BLaER1 (cell line): ENCODE measurements around the gene EXOSC3.
A peak's percentile ranks its signal among the peaks of the same experiment; 100 is the strongest.
"Not testable (repeated sequence)": the region's sequence is repeated elsewhere in the genome, so short reads cannot be mapped to it uniquely, and the experiment has no call there.

ENCODE experiments used
- H3K27ac ChIP-seq: shearing (Covaris generic); formaldehyde crosslinking; 2 replicates; pipeline ENCODE4 v1.8.1; 2022
- H3K27me3 ChIP-seq: shearing (Covaris generic); formaldehyde crosslinking; 2 replicates; pipeline ENCODE4 v1.8.1; 2022
- H3K36me3 ChIP-seq: shearing (Covaris generic); formaldehyde crosslinking; 2 replicates; pipeline ENCODE4 v1.8.1; 2022
- H3K4me1 ChIP-seq: shearing (Covaris generic); formaldehyde crosslinking; 2 replicates; pipeline ENCODE4 v1.8.1; 2022
- H3K4me2 ChIP-seq: shearing (Covaris generic); formaldehyde crosslinking; 2 replicates; pipeline ENCODE4 v1.8.1; 2022
- H3K4me3 ChIP-seq: shearing (Covaris generic); formaldehyde crosslinking; 2 replicates; pipeline ENCODE4 v1.8.1; 2022
- H3K9ac ChIP-seq: shearing (Covaris generic); formaldehyde crosslinking; 2 replicates; pipeline ENCODE4 v1.8.1; 2022
- H3K9me3 ChIP-seq: shearing (Covaris generic); formaldehyde crosslinking; 2 replicates; pipeline ENCODE4 v1.8.1; 2022
- H4K20me1 ChIP-seq: shearing (Covaris generic); formaldehyde crosslinking; 2 replicates; pipeline ENCODE4 v1.8.1; 2022
- Cebpa-rat ChIP-seq: shearing (Covaris generic); IDR thresholded peaks from 2 replicates; pipeline ENCODE4 v1.8.1; 2022

Gene EXOSC3

GRCh38 chr9:37784616-37785483 is at the start of gene EXOSC3:
EXOSC3 (minus strand) TSS chr9:37785064; CDS start chr9:37785044, 20 bp downstream.
- TF ChIP-seq Cebpa-rat: no peak
- Histone ChIP-seq H3K4me2 (peak within 1 kb of the TSS; percentile 71), H3K27ac (peak within 1 kb of the TSS; percentile 96), H3K9ac (peak within 1 kb of the TSS; percentile 97), H4K20me1 (peaks cover 40% of the 10 kb centered on the region), H3K36me3 (peaks cover 39% of the 10 kb centered on the region), H3K4me3 (peak within 1 kb of the TSS; percentile 93), H3K9me3 (no peaks in the 10 kb centered on the region), H3K4me1 (peaks cover 32% of the 10 kb centered on the region), H3K27me3 (no peaks in the 10 kb centered on the region)

DNA sequence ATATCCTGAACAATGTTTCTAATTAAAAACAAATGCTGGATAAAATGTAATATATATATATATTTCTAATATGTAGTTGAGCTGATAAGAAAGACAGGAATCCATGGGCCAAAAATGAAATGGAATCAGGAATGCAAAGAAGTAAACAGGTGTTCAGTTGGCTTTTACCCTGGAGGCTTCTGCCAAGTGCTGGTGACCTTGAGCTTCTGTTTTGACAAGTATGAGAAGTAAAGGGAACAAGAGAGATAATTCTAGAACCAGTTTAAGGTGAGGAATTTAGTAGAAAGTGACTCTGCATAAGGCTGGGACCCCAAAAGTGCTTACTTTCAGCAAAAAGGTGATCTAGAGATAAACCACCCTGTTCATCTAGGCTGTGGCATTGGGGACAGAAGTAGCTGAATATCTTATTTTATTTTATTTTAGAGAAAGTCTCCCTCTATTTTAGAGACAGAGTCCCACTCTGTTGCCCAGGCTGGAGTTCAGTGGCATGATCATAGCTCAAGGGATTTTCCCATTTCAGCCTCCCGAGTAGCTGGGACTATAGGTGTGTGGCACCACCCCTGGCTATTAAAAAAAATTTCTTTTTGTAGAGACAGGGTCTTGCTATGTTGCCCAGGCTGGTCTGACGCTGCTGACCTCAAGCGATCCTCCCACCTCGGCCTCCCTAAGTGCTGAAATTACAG is 42.8 kb upstream of the EXOSC3 start:
- TF ChIP-seq Cebpa-rat: no peak
- H3K4me2 ChIP-seq: no peak overlapping the region
- H3K9ac ChIP-seq: no peak overlapping the region
- peaks cover 24% of the 10 kb centered on the region for H4K20me1 ChIP-seq
- H3K9me3 ChIP-seq: no peaks in the 10 kb centered on the region
- H3K36me3 ChIP-seq: peaks cover 82% of the 10 kb centered on the region
- H3K27ac ChIP-seq: no peak overlapping the region
- no peak overlapping the region for H3K4me3 ChIP-seq
- no peaks in the 10 kb centered on the region for H3K27me3 ChIP-seq
- H3K4me1 ChIP-seq: no peaks in the 10 kb centered on the region

- not testable (repeated sequence) for H3K4me2 ChIP-seq, H3K4me3 ChIP-seq, H3K9ac ChIP-seq, H4K20me1 ChIP-seq, H3K4me1 ChIP-seq, H3K27me3 ChIP-seq, H3K27ac ChIP-seq, H3K9me3 ChIP-seq
- H3K36me3 ChIP-seq: peaks cover 83% of the 10 kb centered on the region
Measured at GRCh38 chr9:37825174-37825573, 40.3 kb upstream of the EXOSC3 start.

- H3K4me2 ChIP-seq: no peak overlapping the region
- H3K27me3 ChIP-seq: no peaks in the 10 kb centered on the region
- no peak for TF ChIP-seq Cebpa-rat
- no peaks in the 10 kb centered on the region for H3K4me1 ChIP-seq
- H3K36me3 ChIP-seq: peaks cover 50% of the 10 kb centered on the region
- H3K9me3 ChIP-seq: no peaks in the 10 kb centered on the region
- no peak overlapping the region for H3K9ac ChIP-seq
- peaks cover 50% of the 10 kb centered on the region for H4K20me1 ChIP-seq
- H3K27ac ChIP-seq: no peak overlapping the region
- H3K4me3 ChIP-seq: no peak overlapping the region
Measured at GRCh38 chr9:37820142-37820541, 35.3 kb upstream of the EXOSC3 start.

GRCh38 chr9:37818849-37819248 is 34.0 kb upstream of the EXOSC3 start:
- no peaks in the 10 kb centered on the region for H3K9me3 ChIP-seq
- H3K9ac ChIP-seq: no peak overlapping the region
- no peak overlapping the region for H3K4me2 ChIP-seq
- no peaks in the 10 kb centered on the region for H3K4me1 ChIP-seq
- no peaks in the 10 kb centered on the region for H3K27me3 ChIP-seq
- peaks cover 43% of the 10 kb centered on the region for H3K36me3 ChIP-seq
- H3K27ac ChIP-seq: no peak overlapping the region
- H3K4me3 ChIP-seq: no peak overlapping the region
- peaks cover 52% of the 10 kb centered on the region for H4K20me1 ChIP-seq
- no peak for TF ChIP-seq Cebpa-rat

- H3K4me1 ChIP-seq: no peaks in the 10 kb centered on the region
- H3K9ac ChIP-seq: no peak overlapping the region
- peaks cover 23% of the 10 kb centered on the region for H3K36me3 ChIP-seq
- no peak overlapping the region for H3K4me2 ChIP-seq
- no peak overlapping the region for H3K4me3 ChIP-seq
- no peak overlapping the region for H3K27ac ChIP-seq
- peaks cover 51% of the 10 kb centered on the region for H4K20me1 ChIP-seq
- no peak for TF ChIP-seq Cebpa-rat
- no peaks in the 10 kb centered on the region for H3K9me3 ChIP-seq
- H3K27me3 ChIP-seq: no peaks in the 10 kb centered on the region
Measured at GRCh38 chr9:37812773-37813379, 28.0 kb upstream of the EXOSC3 start.

DNA sequence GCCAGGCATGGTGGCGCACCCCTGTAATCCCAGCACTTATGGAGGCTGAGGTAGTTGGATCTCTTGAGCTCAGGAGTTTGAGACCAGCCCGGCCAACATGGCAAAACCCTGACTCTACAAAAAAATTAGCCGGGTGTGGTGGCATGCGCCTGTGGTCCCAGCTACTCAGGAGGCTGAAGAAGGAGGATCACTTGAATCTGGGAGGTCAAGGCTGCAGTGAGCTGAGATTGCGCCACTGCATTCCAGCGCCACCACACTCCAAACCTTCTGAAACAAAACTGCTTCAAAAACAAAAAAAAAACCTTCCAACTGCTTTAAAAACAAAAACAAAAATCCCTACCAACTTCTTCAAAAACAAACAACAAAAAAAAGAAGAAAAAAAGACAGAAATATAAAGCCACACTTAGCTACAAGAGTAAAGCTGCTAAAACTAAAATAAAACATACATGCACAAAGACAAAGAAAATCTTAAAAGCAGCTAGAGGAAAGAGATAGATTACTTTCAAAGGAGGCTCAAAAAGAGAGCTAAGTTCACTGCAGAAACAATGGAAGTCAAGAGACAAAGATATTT is 27.1 kb upstream of the EXOSC3 start:
- Histone ChIP-seq H3K9me3 (no peaks in the 10 kb centered on the region), H3K36me3 (peaks cover 22% of the 10 kb centered on the region), H3K4me2 (no peak overlapping the region), H3K27ac (no peak overlapping the region), H4K20me1 (peaks cover 51% of the 10 kb centered on the region), H3K4me3 (no peak overlapping the region), H3K9ac (no peak overlapping the region), H3K4me1 (no peaks in the 10 kb centered on the region), H3K27me3 (no peaks in the 10 kb centered on the region)
- no peak for TF ChIP-seq Cebpa-rat

- H3K9me3 ChIP-seq: not testable (repeated sequence)
Measured at GRCh38 chr9:37809676-37810075, 24.8 kb upstream of the EXOSC3 start.

DNA sequence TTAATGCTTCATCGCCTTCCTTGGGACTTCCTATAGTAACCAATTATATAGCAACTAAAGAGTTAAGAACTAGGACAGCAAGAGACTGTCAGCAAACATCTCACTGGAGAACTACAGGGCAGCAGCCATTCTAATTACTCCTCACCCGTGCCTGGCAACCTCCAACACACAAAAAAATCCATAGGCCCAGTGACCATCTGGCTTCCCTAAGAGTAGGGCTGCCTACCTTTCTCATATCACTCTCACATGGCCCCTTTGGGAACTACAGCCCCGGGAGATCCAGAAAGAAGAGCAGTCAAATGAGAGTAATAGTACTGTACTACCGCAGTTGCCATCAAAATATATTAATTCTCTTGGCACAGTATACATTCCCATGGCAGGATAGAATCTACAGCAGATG is 21.4 kb upstream of the EXOSC3 start:
- no peak for TF ChIP-seq Cebpa-rat
- Histone ChIP-seq H3K36me3 (peaks cover 26% of the 10 kb centered on the region), H4K20me1 (peaks cover 87% of the 10 kb centered on the region), H3K4me3 (no peak overlapping the region), H3K27me3 (no peaks in the 10 kb centered on the region), H3K4me1 (peaks cover 17% of the 10 kb centered on the region), H3K9ac (no peak overlapping the region), H3K9me3 (no peaks in the 10 kb centered on the region), H3K4me2 (no peak overlapping the region), H3K27ac (no peak overlapping the region)

More at GRCh38 chr9:37809676-37810075, 24.8 kb upstream of the EXOSC3 start:
- Histone ChIP-seq H4K20me1 (peaks cover 54% of the 10 kb centered on the region), H3K36me3 (peaks cover 26% of the 10 kb centered on the region)
- not testable (repeated sequence) for H3K9ac ChIP-seq, H3K4me3 ChIP-seq, H3K27ac ChIP-seq, H3K4me2 ChIP-seq, H3K27me3 ChIP-seq, H3K4me1 ChIP-seq
